ENCODE measurements around the gene EDRF1.
A peak's percentile ranks its signal among the peaks of the same experiment; 100 is the strongest.
"Not testable (repeated sequence)": the region's sequence is repeated elsewhere in the genome, so short reads cannot be mapped to it uniquely, and the experiment has no call there.

EDRF1 gene, protein sequence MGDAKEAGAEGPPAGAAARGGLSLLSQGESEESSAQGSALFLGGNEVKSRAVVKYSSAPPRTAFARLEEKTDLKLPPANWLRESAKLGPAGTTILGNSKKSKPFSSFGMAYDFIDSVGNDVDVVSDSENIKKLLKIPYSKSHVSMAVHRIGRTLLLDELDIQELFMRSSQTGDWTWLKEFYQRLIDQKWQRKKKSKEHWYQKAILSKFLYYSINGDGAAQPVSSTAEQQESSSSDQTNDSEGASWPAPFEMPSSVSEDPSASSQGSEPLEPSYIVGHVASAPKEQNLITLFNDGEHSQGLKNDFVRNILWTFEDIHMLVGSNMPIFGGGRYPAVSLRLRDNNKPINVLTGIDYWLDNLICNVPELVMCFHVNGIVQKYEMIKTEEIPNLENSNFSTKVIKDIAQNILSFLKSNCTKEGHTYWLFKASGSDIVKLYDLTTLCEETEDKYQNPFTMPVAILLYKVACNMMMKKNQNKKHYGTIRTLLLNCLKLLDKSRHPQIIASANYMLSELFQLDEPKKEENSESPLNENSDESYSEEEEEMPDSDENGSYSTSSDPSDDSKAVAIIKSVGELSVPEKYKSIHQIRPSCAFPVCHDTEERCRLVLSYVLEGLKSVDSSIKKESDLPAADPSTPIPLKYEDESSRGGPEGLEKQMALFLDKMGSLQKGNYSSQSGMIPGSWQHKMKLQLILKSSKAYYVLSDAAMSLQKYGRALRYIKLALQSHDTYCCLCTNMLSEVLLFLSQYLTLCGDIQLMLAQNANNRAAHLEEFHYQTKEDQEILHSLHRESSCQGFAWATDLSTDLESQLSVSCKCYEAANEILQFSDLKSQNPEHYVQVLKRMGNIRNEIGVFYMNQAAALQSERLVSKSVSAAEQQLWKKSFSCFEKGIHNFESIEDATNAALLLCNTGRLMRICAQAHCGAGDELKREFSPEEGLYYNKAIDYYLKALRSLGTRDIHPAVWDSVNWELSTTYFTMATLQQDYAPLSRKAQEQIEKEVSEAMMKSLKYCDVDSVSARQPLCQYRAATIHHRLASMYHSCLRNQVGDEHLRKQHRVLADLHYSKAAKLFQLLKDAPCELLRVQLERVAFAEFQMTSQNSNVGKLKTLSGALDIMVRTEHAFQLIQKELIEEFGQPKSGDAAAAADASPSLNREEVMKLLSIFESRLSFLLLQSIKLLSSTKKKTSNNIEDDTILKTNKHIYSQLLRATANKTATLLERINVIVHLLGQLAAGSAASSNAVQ

DNA sequence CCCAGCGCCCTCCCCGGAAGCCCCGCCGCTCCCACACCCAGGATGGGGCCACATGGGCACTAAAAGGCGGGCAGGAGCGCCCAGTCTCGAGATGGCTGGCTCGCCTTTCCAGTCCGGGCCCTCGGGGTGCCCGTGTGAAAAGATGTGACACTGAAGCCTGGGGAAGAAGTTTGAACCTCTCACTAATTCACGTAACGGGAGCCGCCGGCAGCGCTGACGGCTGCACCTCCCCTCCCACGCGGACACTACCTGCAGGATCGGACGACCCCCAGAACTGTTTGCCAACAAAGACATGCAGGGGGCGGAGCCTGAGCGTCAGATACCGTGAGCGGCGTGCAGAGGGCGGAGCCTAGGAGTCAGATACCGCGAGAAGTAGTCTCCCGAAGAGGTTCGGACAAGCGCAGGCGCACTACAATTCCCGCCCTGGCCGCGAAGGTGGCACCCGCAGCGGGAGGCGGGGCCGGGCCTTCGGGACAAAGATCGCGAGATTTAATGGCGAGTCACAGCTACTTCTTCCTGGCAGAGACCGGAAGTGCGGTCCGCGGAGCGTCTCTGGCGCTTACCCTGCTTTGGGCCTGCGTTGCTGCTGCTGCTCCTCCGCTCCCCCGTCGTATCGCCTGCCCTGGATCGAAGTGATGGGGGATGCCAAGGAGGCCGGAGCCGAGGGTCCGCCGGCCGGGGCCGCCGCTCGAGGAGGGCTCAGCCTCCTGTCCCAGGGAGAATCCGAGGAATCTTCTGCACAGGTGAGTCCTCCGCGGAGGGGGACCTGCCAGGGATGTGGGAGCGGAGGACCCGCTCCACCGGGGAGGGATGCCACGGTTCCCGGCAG, at the start of gene EDRF1:
Gene EDRF1 (plus strand): TSS at position 537 of the 829 bp plus-strand sequence. CDS start 99 bp downstream, at position 636.
- DNase-seq (ENCODE audit: low spot score), result peak; percentile 99
- FAIRE-seq, result peak; percentile 91

DNA sequence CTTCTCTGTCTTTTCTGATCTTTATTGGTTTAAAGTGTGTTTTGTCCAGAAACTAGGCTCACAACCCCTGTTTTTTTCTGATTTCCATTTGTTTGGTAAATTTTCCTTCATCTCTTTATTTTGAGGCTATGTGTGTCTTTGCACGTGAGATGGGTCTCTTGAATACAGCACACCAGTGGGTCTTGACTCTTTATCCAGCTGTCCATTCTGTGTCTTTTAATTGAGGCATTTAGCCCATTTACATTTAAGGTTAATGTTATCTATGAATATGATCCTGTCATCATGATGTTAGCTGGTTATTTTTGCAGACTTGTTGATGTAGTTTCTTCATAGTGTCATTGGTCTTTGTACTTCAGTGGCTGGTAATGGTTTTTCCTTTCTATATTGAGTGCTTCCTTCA, 46.6 kb upstream of the EDRF1 start:
- no peak for FAIRE-seq

DNA sequence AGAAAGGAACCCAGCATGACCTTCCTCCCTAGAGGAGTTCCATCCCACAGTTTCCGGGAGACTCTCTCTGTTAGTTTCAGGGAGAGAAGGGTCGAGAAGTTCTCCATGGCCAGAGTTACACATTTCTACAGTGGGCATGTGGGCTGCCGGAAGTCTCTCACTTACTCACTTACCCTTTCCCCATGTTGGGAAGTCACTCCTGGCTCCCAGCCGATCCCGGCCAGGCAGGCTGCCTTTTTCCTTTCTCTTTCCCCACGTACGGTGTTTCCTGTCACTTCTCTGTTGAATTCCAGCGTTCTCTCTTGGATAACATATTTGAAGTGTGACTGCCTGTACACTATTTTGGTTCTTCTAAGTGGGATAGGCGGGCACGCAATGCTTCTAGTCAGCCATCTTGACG, 40.1 kb upstream of the EDRF1 start:
- no peak for FAIRE-seq
- no peak for DNase-seq (ENCODE audit: low spot score)

More for the DNA sequence above, 46.6 kb upstream of the EDRF1 start:
- DNase-seq (ENCODE audit: low spot score), result no peak

DNA sequence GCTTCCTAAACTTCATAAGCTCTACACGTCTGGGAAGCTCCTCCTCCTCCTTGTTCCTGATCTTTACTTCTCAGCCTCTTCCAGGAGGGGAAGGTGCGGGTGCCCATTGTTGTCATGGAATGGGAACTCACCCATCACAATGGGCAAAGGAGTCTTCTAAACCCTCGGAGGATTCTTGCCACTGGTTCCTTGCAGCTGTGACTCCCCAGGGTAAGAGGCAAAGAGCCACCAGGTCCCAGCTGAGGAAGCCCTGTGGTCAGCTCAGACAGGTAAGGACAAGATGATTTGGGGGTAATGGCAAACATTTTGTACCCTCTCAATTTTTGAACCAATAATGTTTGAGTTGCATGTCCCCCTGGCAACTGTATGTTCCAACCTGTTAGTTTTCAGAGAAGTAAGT, 36.4 kb upstream of the EDRF1 start, which contains the start of gene TEX36:
Gene TEX36 (minus strand): TSS at position 101 of the 400 bp plus-strand sequence. CDS start 174 bp downstream, outside the sequence.
- DNase-seq (ENCODE audit: low spot score) (no peak), FAIRE-seq (no peak)

DNA sequence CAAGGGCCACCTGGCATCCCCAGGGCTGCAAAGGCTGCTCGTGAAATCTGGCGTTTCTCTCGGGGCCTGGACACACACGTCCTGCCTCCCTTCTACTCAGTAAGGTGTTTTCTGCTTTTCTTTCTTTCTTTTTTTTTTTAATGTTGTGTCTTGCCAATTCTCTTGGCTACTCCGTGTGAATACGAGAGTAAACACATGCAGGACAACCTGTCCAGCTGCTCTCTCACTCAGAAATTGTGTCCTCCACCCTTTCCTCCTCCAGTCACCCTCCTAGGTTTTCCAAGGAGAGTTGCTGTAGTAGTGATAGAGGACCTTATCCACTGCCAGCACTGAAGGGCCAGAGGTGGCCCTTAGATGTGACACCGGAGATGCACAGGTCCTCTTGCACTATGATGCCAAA, 35.7 kb upstream of the EDRF1 start:
- DNase-seq (ENCODE audit: low spot score) (no peak), FAIRE-seq (no peak)

DNA sequence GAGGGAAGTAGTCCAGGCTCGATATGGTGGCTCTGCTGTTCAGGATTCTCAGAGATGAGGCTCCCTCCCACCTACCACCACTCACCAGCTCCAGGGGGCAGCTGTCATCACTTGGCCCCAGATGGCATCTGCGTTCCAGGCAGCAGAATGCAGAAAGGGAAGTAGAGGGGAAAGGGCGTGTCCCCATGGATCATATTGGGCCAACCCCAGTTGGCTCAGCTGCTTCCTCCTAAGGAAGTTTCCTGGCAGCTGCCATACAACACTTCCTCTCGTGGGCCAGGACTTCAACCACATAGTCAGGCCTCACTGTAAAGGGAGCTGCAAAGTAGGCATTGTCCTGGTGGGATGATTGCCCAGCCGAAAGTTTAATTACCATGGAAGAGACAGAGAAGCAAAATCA, 34.9 kb upstream of the EDRF1 start:
- no peak for FAIRE-seq

DNA sequence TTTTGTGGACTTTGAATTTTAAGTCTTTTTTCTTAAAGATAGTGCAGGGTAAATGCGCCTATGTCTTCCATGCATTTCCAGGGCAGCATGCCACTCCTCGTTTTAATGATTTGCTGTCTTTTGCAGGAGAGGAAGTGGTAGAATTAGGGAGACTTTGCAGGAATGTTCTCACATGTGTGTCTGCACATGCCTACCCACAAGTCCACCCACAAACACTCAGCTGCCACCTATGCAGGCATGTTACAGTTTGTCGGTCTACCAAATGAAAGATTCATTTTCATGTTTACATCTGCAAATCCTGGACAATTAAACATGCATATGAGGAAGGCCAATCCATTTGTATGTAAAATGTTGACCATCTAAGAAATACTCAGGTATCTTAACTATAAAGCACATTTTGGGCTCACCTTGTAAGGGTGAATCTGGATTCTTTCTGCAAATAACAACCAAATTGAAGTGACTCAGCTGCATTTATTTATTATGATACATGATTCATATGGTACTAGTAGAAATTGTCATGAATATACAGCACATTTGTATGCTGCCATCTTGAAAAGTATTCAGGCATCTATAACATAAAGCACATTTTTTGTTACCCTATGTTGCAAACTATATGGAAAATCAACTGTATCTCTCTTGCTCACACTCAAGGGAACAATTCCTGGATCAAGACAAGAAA, 31.9 kb upstream of the EDRF1 start:
- no peak for FAIRE-seq
- DNase-seq (ENCODE audit: low spot score), result no peak

More for the DNA sequence above, 34.9 kb upstream of the EDRF1 start:
- no peak for DNase-seq (ENCODE audit: low spot score)

DNA sequence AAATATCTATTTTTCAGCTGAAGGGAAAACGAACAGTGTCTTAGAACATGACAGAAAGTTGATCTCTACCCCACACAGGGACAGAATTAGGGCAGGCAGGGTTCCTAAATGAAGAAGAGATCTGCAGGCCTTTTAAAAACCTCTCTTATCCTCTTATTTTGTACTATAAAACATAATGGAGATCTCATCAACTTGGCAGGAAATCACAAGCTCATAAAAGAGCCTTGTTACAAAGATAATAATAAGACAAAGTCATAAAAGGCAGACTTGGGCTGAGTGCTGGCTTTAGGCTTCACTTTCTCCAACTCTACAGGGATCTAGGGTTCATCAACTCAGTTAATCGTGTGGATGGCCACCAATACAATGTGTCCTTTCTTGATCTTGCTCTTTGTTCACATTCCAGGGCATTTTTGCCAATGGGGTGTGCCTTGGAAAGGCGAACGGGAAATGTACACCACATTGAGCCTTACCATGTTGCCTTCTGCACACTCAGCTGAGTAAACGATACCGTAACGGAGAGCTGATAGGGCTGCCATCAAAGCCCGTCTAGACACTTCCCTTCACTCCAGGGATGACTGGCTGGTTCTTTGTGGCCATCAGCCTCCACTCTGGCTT, 29.4 kb upstream of the EDRF1 start:
- FAIRE-seq, result no peak

DNA sequence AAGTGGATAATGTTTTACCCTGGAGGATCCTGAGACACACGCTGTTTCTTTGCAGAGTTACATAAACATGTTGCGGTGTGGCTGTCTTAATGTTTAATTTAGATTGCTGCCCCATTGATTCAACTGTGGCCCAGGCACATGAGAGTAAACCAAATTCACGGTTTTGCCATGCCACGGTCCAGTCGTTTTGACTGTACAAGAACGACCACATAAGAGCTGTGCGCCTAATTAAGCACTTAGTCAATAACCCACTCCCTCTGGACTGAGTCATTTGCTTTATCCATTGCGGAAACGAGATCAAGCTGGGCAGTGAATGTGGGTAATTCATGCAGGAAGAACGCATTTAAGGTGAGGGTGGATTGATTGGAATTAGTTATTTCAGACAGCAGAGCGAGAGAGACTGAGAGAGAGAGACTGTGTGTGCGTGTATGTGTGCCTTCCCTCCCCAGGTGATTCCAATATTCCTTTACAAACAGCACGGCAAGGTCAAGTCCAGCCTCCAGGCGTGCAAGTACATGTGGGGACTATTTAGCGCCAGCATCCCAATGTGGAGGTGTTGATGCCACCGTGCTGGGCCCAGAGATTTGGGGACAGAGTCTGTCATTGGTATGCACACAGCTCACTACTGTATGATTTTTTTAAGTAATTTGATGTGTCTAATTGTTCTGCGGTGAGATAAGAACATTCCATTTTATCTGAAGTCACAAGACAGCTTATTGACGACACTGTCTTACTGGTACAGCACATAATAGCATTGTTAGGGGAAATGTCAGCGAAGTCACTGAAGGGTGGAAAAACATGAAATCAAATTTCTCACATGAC, 28.1 kb upstream of the EDRF1 start:
- FAIRE-seq (peak; percentile 94), DNase-seq (ENCODE audit: low spot score) (peak; percentile 74)

More for the DNA sequence above, 29.4 kb upstream of the EDRF1 start:
- no peak for DNase-seq (ENCODE audit: low spot score)

DNA sequence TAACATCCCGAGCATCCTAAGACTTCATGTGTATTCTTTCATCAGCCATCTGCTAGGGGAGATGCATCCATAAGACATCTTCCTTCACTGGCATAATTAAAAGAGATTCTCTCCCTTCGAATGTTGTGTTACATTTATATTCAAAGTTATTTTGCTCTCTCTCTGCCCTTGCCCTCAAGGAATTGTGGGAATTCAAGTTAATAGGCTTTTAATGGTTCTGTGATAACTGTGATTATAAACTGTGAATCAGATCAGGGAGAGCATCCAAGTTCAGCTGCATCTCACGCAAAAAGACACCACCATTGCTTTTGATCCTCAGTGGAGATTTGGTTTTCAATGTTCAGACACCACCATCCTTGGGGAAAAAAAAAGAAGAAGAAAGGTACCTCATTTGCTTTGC, 27.3 kb upstream of the EDRF1 start:
- no peak for FAIRE-seq
- no peak for DNase-seq (ENCODE audit: low spot score)

DNA sequence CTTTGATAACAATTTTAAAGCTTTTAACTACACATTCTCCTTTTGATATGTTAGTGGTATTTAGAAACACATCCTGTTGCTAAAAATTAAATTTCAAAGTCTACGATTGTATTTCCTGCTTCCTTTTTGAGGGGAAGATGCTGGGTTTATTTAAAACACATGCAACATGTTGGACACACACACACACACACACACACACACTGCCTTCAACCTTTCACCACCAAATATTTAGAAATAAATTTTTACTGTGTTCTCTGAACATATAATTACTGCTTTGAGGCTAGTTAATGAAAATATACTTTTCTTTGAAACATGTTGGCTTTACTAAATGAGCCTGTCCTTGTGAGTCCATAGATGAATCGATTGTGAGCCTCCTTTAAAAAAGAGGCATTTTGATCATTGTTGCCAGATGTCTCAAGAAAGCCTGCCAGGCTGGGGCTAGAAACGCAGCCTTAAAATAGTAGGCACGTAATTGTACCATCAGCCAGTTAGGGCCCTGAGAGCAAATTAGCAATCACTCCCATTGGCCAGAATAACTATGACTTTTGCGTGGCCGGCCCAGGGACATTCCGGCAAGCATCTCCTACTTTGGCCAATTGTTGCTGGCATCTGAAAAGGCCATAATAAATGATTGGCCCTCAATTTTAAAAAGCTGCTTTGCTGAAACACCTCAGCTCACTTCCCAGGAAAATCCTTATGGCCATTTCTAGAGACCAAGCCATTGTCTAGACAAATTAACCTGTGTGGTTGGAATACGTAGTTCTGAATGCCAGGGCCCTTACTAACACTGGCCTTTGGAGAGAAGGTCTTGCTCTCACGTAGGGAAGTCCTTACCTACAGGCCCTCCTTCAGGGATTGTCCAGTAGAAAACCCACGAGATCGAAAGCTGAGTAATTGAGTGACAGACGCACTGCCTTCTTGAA, 26.6 kb upstream of the EDRF1 start:
- FAIRE-seq, result no peak
- DNase-seq (ENCODE audit: low spot score), result no peak

DNA sequence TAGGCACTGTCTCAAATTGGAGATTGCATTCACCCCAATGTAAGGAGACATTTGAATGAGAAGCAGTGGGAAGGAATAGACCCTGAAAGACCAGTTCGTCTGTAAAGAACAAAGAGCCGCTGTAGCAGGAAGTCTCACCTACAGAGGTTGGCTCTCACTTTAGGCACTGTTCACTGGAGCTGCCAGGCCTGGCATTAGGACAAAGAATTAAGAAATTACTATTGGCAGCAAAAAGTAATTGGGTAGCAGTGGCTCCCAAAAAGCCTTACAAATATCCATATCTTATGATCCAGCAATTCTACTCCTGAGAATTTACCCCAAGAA, 26.0 kb upstream of the EDRF1 start:
- no peak for FAIRE-seq
- DNase-seq (ENCODE audit: low spot score), result no peak

DNA sequence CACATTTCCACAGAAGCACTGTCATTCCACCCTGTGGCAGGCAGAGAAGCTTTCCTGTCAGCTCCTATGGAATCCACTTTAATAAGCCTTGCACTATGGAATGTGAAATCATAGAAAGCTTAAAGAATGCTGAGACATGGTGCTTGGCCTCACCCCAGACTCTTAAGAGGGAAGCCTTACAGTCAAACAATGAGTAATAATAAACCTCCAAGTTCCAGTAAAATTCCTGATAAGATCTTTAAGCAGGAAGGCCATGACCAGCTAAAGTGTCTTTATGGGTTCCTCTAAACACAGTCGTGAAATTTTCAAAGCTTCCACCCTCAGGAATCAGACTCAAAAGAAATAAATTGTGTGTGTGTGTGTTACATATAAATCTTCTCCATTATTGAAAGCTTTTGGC, 24.6 kb upstream of the EDRF1 start:
- FAIRE-seq, result no peak
- peak; percentile 23 for DNase-seq (ENCODE audit: low spot score)

DNA sequence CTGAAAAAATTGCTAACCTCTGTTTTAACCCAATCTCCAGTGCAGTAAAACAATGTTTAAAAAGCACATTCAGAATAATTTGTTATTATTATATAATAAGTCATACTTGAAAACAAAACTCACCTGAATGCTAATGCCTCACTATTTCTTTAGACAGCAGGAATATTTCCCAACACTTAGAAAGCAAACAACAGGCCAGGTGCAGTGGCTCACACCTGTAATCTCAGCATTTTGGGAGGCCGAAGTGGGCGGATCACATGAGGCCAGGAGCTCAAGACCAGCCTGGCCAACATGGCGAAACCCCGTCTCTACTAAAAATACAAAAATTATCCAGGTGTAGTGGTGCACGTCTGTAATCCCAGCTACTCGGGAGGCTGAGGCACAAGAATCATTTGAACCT, 22.6 kb upstream of the EDRF1 start:
- not testable (repeated sequence) for FAIRE-seq; DNase-seq (ENCODE audit: low spot score)

DNA sequence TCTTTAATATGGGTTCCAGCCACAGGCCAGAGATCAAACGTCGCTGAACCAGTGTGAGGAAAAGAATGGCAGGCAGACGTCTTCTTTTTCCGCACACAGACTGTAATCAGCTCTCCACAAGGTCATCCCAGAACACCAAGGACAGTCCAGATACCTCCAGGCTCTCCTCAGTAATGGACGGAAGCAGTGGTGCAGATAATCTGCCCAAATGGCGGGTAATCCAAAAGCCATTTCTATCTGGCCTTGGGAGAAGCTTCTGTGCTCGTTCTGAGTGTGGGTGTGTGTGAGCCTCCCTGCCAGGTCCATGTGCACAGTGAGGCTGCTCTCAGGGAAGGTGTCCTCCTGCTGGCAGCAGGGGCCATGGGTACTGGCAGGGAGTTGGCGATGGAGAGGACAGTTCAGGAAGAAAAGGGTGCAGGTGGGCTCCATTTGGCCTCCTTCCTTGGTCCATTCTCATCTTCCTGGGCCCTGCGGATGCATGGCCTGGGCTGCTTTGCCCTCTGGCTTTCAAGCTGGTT, 21.0 kb upstream of the EDRF1 start:
- FAIRE-seq, result no peak
- DNase-seq (ENCODE audit: low spot score), result no peak

DNA sequence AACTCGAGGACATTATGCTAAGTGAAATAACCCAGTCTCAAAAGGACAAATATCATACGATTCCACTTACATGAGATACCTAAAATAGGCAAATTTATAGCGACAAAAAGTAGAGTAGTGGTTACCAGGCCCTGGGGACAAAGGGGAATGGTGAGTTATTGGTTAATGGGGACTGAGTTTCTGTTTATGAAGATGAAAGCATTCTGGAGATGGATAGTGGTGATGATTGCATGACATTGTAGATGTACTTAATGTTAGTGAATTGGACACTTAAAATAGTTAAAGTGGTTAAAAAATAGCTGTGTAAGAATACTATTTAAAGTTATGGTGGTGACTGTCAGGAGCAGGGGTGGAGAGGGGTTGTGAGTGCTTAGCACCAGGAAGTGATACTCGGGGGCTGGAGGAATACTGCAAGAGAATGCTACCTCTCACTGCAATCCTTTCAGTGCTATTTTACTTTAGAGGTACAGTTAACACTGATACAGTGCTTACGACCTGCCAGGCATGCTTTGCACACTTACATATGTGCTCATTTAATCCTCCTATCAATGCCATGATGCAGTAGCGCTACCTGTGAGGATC, 19.9 kb upstream of the EDRF1 start:
- FAIRE-seq, result no peak
- no peak for DNase-seq (ENCODE audit: low spot score)

DNA sequence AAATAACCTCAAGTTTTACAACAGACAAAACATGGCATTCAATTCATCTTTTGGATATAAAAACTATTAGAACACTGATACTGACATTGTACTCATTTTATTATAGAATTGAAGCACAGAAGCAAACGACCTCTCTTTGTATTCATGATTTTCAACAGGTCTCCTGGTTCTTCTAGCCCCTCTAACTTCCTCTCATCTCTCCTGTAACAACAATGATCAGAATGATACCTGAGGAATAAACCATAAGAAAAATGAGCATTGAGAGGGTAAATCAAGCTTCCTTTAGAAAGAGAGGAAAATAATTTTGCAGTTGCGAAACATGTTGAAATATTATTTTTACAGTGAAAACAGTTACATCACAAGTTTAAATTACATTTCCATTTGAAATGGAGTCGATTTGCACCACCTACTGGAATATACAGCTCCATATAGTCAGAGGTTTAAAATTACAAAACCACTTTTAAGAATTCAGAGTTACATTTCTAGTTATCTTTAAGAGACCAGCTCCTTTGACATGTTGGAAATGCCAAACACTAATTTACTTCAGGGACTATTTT, 19.1 kb upstream of the EDRF1 start:
- FAIRE-seq, result no peak
- no peak for DNase-seq (ENCODE audit: low spot score)

Measured in RCC 7860 (cell line).